MM.1S (cell line): ENCODE data around the gene SIT1.

Experiments used
- CTCF ChIP-seq: fragments of 300-600 bp; sonication (generic); IDR thresholded peaks from 2 replicates; pipeline ENCODE4 v1.5.1; 2016; ENCODE audit warnings: antibody characterized with exemption, low read length, mixed read lengths
- EZH2 ChIP-seq: fragments of 300-600 bp; sonication (generic); optimal IDR thresholded peaks from 2 replicates; pipeline ENCODE3; 2017; ENCODE audit warnings: low read depth, mild to moderate bottlenecking, antibody characterized with exemption, low read length, mixed read lengths
- EZH2phosphoT487 ChIP-seq: fragments of 300-600 bp; sonication (generic); IDR thresholded peaks from 2 replicates; pipeline ENCODE4 v1.6.1; 2018; ENCODE audit warnings: antibody characterized with exemption, low read length

GRCh38 chr9:35656831-35657545, 6.3 kb upstream of the SIT1 start:
- no peak for TF ChIP-seq CTCF
- TF ChIP-seq EZH2 = no peak
- TF ChIP-seq EZH2phosphoT487 = no peak
